ENCODE measurements around the gene B4GALNT4. TPM values are rescaled to one million over a fixed set of nuclear protein-coding genes. Genes with fewer than 3 reads are reported as not detected.

Gene B4GALNT4
- total and polyA plus RNA-seq, 2 of the 8 experiments (the other 6 are each of a cell fraction or from before 2014, with no cell fraction given) = 40.9 to 76.3 TPM

- Histone ChIP-seq H3K23ac (ENCODE audit: insufficient read length) (no peak overlapping the region), H3K4me2 (ENCODE audit: insufficient read depth in 1 of 2, low read depth in 2 of 2, low read length in 2 of 2) (no peak overlapping the region), H3K9me3 (ENCODE audit: insufficient read depth in 2 of 2, low read depth in 1 of 2, low read length in 1 of 2) (peaks cover 15 to 17% of the 10 kb centered on the region in 2 experiments), H2BK12ac (ENCODE audit: low read depth, low read length) (no peak overlapping the region), H3K23me2 (ENCODE audit: low read depth, low read length) (no peaks in the 10 kb centered on the region), H3K36me3 (ENCODE audit: control insufficient read depth in 2 of 4, insufficient read depth in 4 of 4, low read length in 3 of 4) (no peaks in the 10 kb centered on the region), H2AFZ (ENCODE audit: low read length) (no peak overlapping the region), H4K20me1 (replicated peaks in 1 of 2; ENCODE audit: control insufficient read depth in 1 of 2, insufficient read depth in 2 of 2, low read length in 2 of 2) (no peaks in the 10 kb centered on the region), H3K27ac (ENCODE audit: low read depth, low read length) (no peak overlapping the region), H3K9ac (replicated peaks in 1 of 4; ENCODE audit: extremely low read depth in 1 of 4, low read depth in 3 of 4, low read length in 3 of 4) (no peak overlapping the region), H3K18ac (ENCODE audit: extremely low read depth, low read length) (no peak overlapping the region), H3K14ac (ENCODE audit: insufficient read length) (no peak overlapping the region), H4K5ac (ENCODE audit: insufficient read length, low read depth, low read length) (no peak overlapping the region), H3K56ac (replicated peaks; ENCODE audit: insufficient read length, low read depth, low read length) (no peak overlapping the region), H3K79me2 (ENCODE audit: control insufficient read depth in 1 of 2, insufficient read depth in 2 of 2, low read length in 2 of 2) (no peaks in the 10 kb centered on the region), H3K27me3 (replicated peaks in 1 of 4; ENCODE audit: control insufficient read depth in 3 of 4, extremely low read depth in 1 of 4, insufficient read depth in 3 of 4, low read length in 3 of 4) (no peaks in the 10 kb centered on the region), H3K4me3 (ENCODE audit: extremely low read depth in 1 of 4, insufficient read depth in 2 of 4, low read depth in 3 of 4, low read length in 4 of 4) (no peak overlapping the region), H2AK5ac (ENCODE audit: low read depth, low read length) (no peak overlapping the region), H2BK5ac (ENCODE audit: low read depth, low read length) (no peak overlapping the region), H3K4me1 (replicated peaks in 1 of 4; ENCODE audit: control insufficient read depth in 3 of 4, insufficient read depth in 4 of 4, low read length in 3 of 4) (no peaks in the 10 kb centered on the region; a peak in 2 of 7 replicates), H2BK120ac (replicated peaks; ENCODE audit: low read depth, low read length) (no peak overlapping the region), H3K79me1 (ENCODE audit: low read depth, low read length) (no peaks in the 10 kb centered on the region), H4K8ac (ENCODE audit: extremely low read depth, insufficient read depth, low read length) (no peak overlapping the region), H2BK20ac (ENCODE audit: low read length) (no peak overlapping the region), H4K91ac (replicated peaks; ENCODE audit: insufficient read length, low read length) (no peak overlapping the region), H2BK15ac (ENCODE audit: low read length) (no peak overlapping the region), H3K4ac (replicated peaks; ENCODE audit: insufficient read length, low read depth, low read length) (no peak overlapping the region)
- CTCF ChIA-PET (ENCODE audit: partially characterized antibody) = interaction anchor here (0.8 to 2.5 kb wide), 5 partner anchors 9 to 54 kb away, joined by 3 to 11 read pairs (median 3); partner anchors contain the start of gene ANO9
- POLR2A ChIA-PET (ENCODE audit: partially characterized antibody) = interaction anchor here (0.8 to 1.7 kb wide), 5 partner anchors 9 to 136 kb away, joined by 3 to 5 read pairs (median 3); no protein-coding TSS in a partner anchor
- FAIRE-seq (no peak), DNase-seq (ENCODE audit: low read depth in 1 of 2, low spot score in 2 of 2) (no peak)
- WGBS, 2 experiments (ENCODE audit: extremely low coverage in 1 of 2, insufficient coverage in 1 of 2, insufficient read length in 1 of 2, insufficient replicate concordance in 2 of 2, low coverage in 1 of 2, low lambda C conversion rate in 2 of 2, missing lambda C conversion rate in 1 of 2) = 79% methylated on average over 4 of the region's 4 CpGs; no CpG with 5 or more reads in 1 of the 2 experiments
- TF ChIP-seq CHD1 (IDR thresholded peaks at IDR 0.05; ENCODE audit: low read depth, low read length) (no peak), TBP (IDR thresholded peaks at IDR 0.05; ENCODE audit: low read depth, low read length) (no peak), TCF12 (IDR thresholded peaks at IDR 0.05; ENCODE audit: low read depth, low read length) (no peak), KDM1A (IDR thresholded peaks at IDR 0.05; ENCODE audit: borderline replicate concordance, low read length) (no peak), MAX (IDR thresholded peaks at IDR 0.05) (no peak), NRF1 (IDR thresholded peaks at IDR 0.05; ENCODE audit: low read depth, low read length) (no peak), SIN3A (conservative IDR thresholded peaks at IDR 0.05 in 1 of 2, IDR thresholded peaks at IDR 0.05 in 1 of 2; ENCODE audit: low read depth in 1 of 2, low read length in 2 of 2) (no peak), JUND (IDR thresholded peaks at IDR 0.05; ENCODE audit: low read length) (no peak), BRCA1 (IDR thresholded peaks at IDR 0.05; ENCODE audit: low read depth, low read length) (no peak), KDM4A (IDR thresholded peaks at IDR 0.05; ENCODE audit: low read depth, low read length, severe bottlenecking) (no peak), TAF7 (optimal IDR thresholded peaks at IDR 0.05; ENCODE audit: borderline replicate concordance, low read depth, low read length) (no peak), SRF (IDR thresholded peaks at IDR 0.05; ENCODE audit: low read depth, low read length) (no peak), NANOG (IDR thresholded peaks at IDR 0.05; ENCODE audit: insufficient read depth, low read depth, low read length, poor library complexity, severe bottlenecking) (no peak)
These were observed 18.0 kb downstream of the B4GALNT4 start for GRCh38 chr11:387193-387793.

Data from H1 (cell line).